ENCODE measurements around the gene PGAP1. TPM values are rescaled to one million over a fixed set of nuclear protein-coding genes. Genes with fewer than 3 reads are reported as not detected.
A peak's percentile ranks its signal among the peaks of the same experiment; 100 is the strongest.

PGAP1 gene
- total RNA-seq, 4 donors from 2014 or later: 6.5 to 15.6 (median 9.2) TPM

DNA sequence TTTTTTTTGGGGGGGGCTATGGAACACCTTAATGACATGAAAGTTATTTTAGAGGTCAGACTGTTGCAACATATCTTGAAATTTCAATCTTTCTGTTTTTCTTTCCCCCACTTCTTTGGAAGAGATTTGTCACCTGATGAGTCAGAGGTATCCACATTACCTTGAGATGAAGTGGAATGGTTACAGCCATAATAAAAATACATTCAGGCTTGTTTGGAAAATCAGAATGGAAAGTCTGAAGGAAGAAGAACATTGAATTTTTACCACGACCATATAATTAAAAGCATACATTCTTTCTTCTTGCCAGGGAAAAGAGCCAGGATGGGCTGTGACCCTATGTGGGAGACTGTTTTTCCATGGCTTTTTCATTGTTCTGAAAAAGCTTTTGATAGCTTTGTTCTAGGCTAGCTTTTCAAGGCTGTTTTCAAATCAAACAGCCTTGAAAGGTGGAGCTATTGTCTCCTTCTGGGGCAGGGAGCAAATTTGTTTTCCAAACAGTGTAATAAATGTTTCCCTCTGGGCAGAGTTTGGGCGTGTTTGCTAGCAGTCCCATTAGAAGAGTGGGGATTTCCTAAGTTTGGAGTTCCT is 124.7 kb downstream of the PGAP1 start:
- no peaks in the 10 kb centered on the region for H3K9me3 ChIP-seq
- intact Hi-C loops (cut with DNase I): no loop called here
- TF ChIP-seq POLR2A (IDR thresholded peaks at IDR 0.05): no peak
- TF ChIP-seq, protein P1, sequence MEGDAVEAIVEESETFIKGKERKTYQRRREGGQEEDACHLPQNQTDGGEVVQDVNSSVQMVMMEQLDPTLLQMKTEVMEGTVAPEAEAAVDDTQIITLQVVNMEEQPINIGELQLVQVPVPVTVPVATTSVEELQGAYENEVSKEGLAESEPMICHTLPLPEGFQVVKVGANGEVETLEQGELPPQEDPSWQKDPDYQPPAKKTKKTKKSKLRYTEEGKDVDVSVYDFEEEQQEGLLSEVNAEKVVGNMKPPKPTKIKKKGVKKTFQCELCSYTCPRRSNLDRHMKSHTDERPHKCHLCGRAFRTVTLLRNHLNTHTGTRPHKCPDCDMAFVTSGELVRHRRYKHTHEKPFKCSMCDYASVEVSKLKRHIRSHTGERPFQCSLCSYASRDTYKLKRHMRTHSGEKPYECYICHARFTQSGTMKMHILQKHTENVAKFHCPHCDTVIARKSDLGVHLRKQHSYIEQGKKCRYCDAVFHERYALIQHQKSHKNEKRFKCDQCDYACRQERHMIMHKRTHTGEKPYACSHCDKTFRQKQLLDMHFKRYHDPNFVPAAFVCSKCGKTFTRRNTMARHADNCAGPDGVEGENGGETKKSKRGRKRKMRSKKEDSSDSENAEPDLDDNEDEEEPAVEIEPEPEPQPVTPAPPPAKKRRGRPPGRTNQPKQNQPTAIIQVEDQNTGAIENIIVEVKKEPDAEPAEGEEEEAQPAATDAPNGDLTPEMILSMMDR (IDR thresholded peaks at IDR 0.05): no peak
- DNase-seq: no peak
- 17 to 22% methylated on average over 2 of the region's 2 CpGs for WGBS, 2 donors
- H3K27ac ChIP-seq: no peak overlapping the region
- H3K4me1 ChIP-seq: peaks cover 5 to 29% (median 16%) of the 10 kb centered on the region in 3 donors
- H3K27me3 ChIP-seq: peaks cover 0 to 17% (median 0%) of the 10 kb centered on the region in 4 donors
- peaks cover 0 to 11% (median 0%) of the 10 kb centered on the region in 3 donors for H3K36me3 ChIP-seq
- H3K4me3 ChIP-seq: no peak overlapping the region

DNA sequence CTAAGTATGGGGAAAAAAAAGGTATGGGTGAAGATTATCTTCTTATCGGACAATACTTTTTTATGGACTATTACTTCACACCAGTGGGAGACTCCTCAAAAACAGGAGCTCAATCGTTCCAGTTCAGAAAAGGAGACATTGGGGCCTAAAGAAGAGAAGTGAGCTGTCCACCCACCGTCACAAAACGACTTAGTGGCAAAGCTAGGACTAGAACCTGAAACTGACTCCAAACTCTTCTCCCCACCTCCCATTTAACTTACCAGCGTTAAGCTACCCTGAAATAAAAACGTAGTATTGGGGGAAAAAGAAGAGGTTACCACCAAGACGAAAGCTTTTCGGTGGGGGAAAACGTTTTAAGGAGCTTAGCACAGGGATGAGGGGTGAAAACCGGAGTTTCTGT is 127.5 kb downstream of the PGAP1 start:
- WGBS, 2 donors: 9% methylated on average over 10 of the region's 10 CpGs
- TF ChIP-seq, protein P1 (IDR thresholded peaks at IDR 0.05): no peak
- TF ChIP-seq POLR2A (IDR thresholded peaks at IDR 0.05): no peak
- H3K4me1 ChIP-seq: peaks cover 5 to 29% (median 16%) of the 10 kb centered on the region in 3 donors
- intact Hi-C loops (cut with DNase I): no loop called here
- no peak for DNase-seq
- H3K9me3 ChIP-seq: no peaks in the 10 kb centered on the region
- H3K36me3 ChIP-seq: peaks cover 0 to 39% (median 0%) of the 10 kb centered on the region in 3 donors
- H3K27me3 ChIP-seq: peaks cover 0 to 17% (median 0%) of the 10 kb centered on the region in 4 donors
- H3K27ac ChIP-seq: peak overlapping the region; percentile 74 to 87 (median 82)
- H3K4me3 ChIP-seq: peak overlapping the region; percentile 58 to 84 (median 74)

DNA sequence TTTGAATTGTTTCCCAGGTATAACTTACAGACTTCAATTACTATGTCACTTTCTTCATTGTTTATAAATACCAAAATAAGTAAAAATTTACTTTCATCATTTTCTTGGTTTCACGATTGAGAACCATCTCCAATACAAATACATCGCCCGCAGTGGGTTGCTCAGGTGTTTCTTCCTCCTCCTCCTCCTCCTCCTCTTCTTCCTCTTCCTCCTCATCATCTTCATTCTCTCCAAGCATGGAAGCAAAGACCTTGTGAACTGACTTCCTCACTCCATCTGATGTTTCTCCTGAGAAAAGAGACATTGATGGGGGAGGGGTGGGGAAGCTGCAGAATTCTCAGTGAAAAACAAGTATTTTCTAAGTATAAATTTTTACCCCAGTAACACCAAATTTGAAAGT is 133.6 kb downstream of the PGAP1 start:
- Histone ChIP-seq H3K27ac (no peak overlapping the region), H3K4me1 (peaks cover 0 to 10% (median 1%) of the 10 kb centered on the region in 3 donors), H3K9me3 (no peaks in the 10 kb centered on the region), H3K36me3 (peaks cover 5 to 100% (median 25%) of the 10 kb centered on the region in 3 donors), H3K4me3 (no peak overlapping the region), H3K27me3 (no peaks in the 10 kb centered on the region)
- 85 to 94% methylated on average over 3 of the region's 3 CpGs for WGBS, 2 donors
- TF ChIP-seq, protein P1 (IDR thresholded peaks at IDR 0.05): no peak
- no peak for DNase-seq
- intact Hi-C loops (cut with DNase I): no loop called here

DNA sequence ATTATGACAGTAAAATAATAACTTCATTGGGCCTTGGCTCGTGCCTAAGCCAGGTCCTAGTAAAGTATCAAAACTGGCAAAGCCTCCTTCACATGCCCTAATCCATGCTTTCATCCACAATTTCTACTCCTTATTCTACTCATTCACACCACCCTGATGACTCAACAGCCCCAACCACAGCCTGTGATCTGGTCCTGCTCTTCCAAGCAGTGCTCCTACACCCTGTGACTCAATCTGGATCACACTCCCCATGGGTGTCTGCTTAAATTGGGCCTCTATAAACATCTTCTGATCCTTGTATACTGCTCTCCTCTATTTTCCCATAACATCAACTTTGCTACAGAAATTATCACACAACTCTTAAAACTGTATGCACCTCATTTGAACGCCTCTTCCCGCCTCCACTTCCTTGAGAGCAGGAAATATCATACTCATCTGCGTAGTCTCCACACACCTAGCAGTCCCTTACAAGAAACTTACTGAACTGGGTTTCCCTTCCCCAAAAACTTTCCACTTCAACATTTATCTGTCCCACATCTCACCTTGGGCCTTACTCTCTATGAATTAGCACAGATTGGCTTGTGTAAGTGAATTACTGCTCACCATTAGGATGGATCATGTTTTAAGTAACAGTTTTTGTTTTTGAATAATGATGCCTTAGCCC is 142.9 kb downstream of the PGAP1 start:
- peaks cover 0 to 100% (median 33%) of the 10 kb centered on the region in 3 donors for H3K36me3 ChIP-seq
- 75 to 76% methylated on average over 4 of the region's 4 CpGs for WGBS, 2 donors

More for the DNA sequence above, 142.9 kb downstream of the PGAP1 start:
- Histone ChIP-seq H3K4me1 (no peaks in the 10 kb centered on the region), H3K4me3 (no peak overlapping the region), H3K9me3 (no peaks in the 10 kb centered on the region), H3K27me3 (no peaks in the 10 kb centered on the region), H3K27ac (no peak overlapping the region)
- no peak for TF ChIP-seq POLR2A (IDR thresholded peaks at IDR 0.05)
- TF ChIP-seq, protein P1 (IDR thresholded peaks at IDR 0.05): no peak
- DNase-seq: no peak
- intact Hi-C loops (cut with DNase I): no loop called here

Small RNA genes lying within 50 kb of the gene (small RNA-seq; reads per million reads assigned to genes)
- 0 reads per million in 4 donors for gene AC012486.1

Other genes starting within 250 kb of the PGAP1 start
- gene GTF3C3, start 127.0 kb downstream of the PGAP1 start, total RNA-seq: 10 to 100 TPM; 16.4 to 36.6 (median 23.2) TPM
- gene C2orf66, start 117.4 kb downstream of the PGAP1 start, total RNA-seq: under 1 TPM in 1 of 4 donors, not detected in 3; 0.18 TPM